ENCODE data around the gene TMEM97.

DNA sequence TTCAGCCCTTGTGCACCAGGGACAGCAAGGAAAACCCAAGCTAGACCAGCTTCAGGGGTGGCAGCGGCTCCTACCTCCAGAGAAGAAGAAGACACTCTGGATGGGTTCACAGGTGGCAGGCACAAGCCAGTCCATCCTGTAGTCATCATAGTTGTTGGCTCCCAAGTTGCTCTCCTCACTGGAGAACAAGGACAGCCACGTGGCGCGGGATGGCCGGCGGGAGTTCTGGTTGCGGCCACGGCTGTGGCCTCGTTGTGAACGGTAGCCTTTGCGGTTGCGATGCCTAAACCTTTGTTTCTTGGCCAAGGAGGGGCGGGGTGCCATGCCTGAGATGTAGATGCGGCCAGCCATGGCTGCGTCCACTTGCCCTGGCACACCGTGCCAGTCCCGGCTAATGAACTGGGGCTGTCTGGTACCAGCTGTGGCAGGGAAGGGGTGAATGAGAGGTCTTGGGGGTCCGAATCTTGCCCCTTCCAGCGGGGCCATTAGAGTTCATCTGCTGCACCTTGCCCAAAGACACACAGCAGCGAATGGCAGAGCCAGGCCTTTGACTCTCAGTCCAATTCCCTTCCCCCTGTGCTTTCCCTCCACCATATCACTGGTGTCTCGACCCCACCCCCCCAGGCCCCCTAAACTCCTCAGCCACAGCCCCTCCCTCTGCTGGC lies 48.8 kb downstream of the TMEM97 start:
- TF ChIP-seq CTCF (IDR thresholded peaks at IDR 0.05 in 2 of 3, conservative IDR thresholded peaks at IDR 0.05 in 1 of 3; ENCODE audit: borderline replicate concordance in 1 of 3, insufficient read depth in 1 of 3, low read depth in 2 of 3, low read length in 2 of 3), result no peak
- TF ChIP-seq REST (IDR thresholded peaks at IDR 0.05; ENCODE audit: low read depth), result no peak
- TF ChIP-seq SRF (IDR thresholded peaks at IDR 0.05; ENCODE audit: low read depth), result no peak
- TF ChIP-seq, protein P1, sequence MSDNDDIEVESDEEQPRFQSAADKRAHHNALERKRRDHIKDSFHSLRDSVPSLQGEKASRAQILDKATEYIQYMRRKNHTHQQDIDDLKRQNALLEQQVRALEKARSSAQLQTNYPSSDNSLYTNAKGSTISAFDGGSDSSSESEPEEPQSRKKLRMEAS (IDR thresholded peaks at IDR 0.05), result no peak
- no peak for TF ChIP-seq EZH2phosphoT487 (IDR thresholded peaks at IDR 0.05; ENCODE audit: borderline replicate concordance)
- no peak for TF ChIP-seq POLR2A (IDR thresholded peaks at IDR 0.05; ENCODE audit: borderline replicate concordance, extremely low read depth, insufficient read depth, insufficient read length)
- no peak for TF ChIP-seq EZH2 (IDR thresholded peaks at IDR 0.05)
- TF ChIP-seq RAD21 (IDR thresholded peaks at IDR 0.05; ENCODE audit: low read depth), result no peak
- no peak for TF ChIP-seq ZFX (IDR thresholded peaks at IDR 0.05)
